ENCODE measurements around the gene MCM3AP. TPM values are rescaled to one million over a fixed set of nuclear protein-coding genes. Genes with fewer than 3 reads are reported as not detected.

MCM3AP gene
- total and polyA plus RNA-seq, 2 experiments from 2014 or later = 39.6 to 106 TPM

DNA sequence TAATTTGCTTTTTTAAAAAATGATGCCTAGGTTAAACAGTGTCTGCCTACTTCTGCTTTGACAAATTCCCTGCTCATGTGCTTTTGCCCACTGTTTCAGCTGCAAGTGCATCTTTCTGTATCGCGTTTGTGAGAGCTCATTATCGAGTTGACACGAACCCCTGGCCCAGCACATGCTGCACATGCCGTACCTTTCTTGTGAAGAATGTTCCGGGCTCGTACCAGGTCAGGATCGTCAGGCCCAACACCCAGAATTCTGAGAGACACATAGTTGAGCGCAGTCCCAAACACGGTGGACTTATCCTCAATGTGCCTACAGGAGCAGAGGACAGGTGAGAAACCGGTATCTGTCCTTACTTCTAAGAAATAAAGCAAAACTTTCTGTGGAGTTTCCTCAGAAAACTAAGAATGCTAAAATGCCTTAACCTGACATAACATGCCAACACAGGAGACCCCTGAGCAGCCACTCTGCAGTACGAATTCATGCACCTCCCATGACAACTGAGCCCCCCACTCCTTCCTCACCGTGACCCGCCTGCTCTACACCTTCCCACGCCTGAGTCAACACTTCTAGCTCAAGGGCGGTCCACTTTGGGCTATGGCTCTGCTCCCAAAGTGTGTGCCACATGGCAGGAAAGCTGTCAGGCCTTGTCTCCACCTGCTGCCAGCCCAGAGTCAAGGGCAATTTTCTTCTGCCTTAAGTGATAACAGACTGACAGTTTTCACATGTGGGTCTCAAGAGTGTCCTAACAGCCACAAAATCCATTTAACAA lies 63.6 kb downstream of the MCM3AP start:
- Histone ChIP-seq H3K9me3 (ENCODE audit: low read depth) (no peaks in the 10 kb centered on the region), H3K4me3 (no peak overlapping the region), H3K27ac (no peak overlapping the region), H3K4me1 (ENCODE audit: low read depth) (peaks cover 8% of the 10 kb centered on the region), H3K27me3 (no peaks in the 10 kb centered on the region), H3K36me3 (peaks cover 6% of the 10 kb centered on the region)
- no peak for TF ChIP-seq CTCF (IDR thresholded peaks at IDR 0.05; ENCODE audit: low read depth, low read length)
- no peak for DNase-seq (ENCODE audit: low read depth in 1 of 2, low spot score in 1 of 2)

- no peaks in the 10 kb centered on the region for H3K27me3 ChIP-seq
- no peak for DNase-seq (ENCODE audit: low read depth in 1 of 2, low spot score in 1 of 2)
- peaks cover 8% of the 10 kb centered on the region for H3K4me1 ChIP-seq (ENCODE audit: low read depth)
- no peaks in the 10 kb centered on the region for H3K9me3 ChIP-seq (ENCODE audit: low read depth)
- no peak overlapping the region for H3K4me3 ChIP-seq
- no peak overlapping the region for H3K27ac ChIP-seq
- no peak for TF ChIP-seq CTCF (IDR thresholded peaks at IDR 0.05; ENCODE audit: low read depth, low read length)
- peaks cover 12% of the 10 kb centered on the region for H3K36me3 ChIP-seq
These were observed 64.6 kb downstream of the MCM3AP start for GRCh38 chr21:46220847-46221246.

- no peak for DNase-seq (ENCODE audit: low read depth in 1 of 2, low spot score in 1 of 2)
- peak overlapping the region; percentile 25 for H3K27ac ChIP-seq
- H3K9me3 ChIP-seq (ENCODE audit: low read depth) = no peaks in the 10 kb centered on the region
- TF ChIP-seq CTCF (IDR thresholded peaks at IDR 0.05; ENCODE audit: low read depth, low read length) = no peak
- peaks cover 12% of the 10 kb centered on the region for H3K36me3 ChIP-seq
- no peak overlapping the region for H3K4me3 ChIP-seq
- H3K4me1 ChIP-seq (ENCODE audit: low read depth) = peaks cover 8% of the 10 kb centered on the region
- H3K27me3 ChIP-seq = no peaks in the 10 kb centered on the region
These were observed 65.1 kb downstream of the MCM3AP start for GRCh38 chr21:46220275-46220810.

DNA sequence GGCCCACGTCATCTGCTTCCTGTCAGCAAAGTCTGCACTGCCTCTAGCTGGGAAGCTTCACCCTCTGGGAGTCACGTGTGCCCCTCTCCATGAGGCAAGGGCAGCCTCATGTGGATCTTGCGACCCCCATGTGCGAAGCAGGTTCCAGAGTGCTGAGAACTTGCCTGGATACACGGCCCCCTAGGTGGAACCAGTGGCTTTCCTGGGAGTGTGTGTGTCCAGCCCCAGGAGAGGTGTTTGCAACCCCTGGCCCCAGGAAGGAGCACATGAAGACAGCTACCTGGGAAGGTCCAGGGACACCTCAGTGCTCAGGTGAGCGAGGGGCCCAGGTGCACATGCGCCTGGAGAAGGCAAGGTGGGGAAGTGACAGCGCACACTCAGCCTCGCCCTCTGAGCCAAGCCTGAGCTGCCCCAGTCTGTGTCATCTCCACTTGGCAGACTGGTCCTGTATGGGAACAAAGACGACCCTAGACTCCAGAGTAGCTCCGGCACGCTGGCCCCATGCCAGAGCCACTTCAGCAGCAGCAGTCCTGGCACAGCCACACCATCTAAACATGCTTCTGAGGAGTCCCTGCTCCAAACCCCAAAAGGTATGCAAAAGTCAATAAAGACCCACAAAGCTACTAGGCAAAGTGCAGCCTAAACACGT lies 65.7 kb downstream of the MCM3AP start:
- peaks cover 5% of the 10 kb centered on the region for H3K4me1 ChIP-seq (ENCODE audit: low read depth)
- no peak for TF ChIP-seq CTCF (IDR thresholded peaks at IDR 0.05; ENCODE audit: low read depth, low read length)
- H3K36me3 ChIP-seq = peaks cover 12% of the 10 kb centered on the region
- no peaks in the 10 kb centered on the region for H3K9me3 ChIP-seq (ENCODE audit: low read depth)
- peak in 1 of 2 donors; percentile 59 for DNase-seq (ENCODE audit: low read depth in 1 of 2, low spot score in 1 of 2)
- H3K27ac ChIP-seq = peak overlapping the region; percentile 25
- no peak overlapping the region for H3K4me3 ChIP-seq
- no peaks in the 10 kb centered on the region for H3K27me3 ChIP-seq

- Histone ChIP-seq H3K27ac (no peak overlapping the region), H3K9me3 (ENCODE audit: low read depth) (no peaks in the 10 kb centered on the region), H3K4me1 (ENCODE audit: low read depth) (no peaks in the 10 kb centered on the region), H3K27me3 (no peaks in the 10 kb centered on the region), H3K4me3 (no peak overlapping the region), H3K36me3 (peaks cover 12% of the 10 kb centered on the region)
- TF ChIP-seq CTCF (IDR thresholded peaks at IDR 0.05; ENCODE audit: low read depth, low read length) = no peak
- no peak for DNase-seq (ENCODE audit: low read depth in 1 of 2, low spot score in 1 of 2)
These were observed 66.4 kb downstream of the MCM3AP start for GRCh38 chr21:46218906-46219590.
